HPDE6-E6E7 (cell line): ENCODE data around the gene TMEM132A.

Source experiments
- DNase-seq: peaks from one replicate; pipeline ENCODE4 v3.0.0; 2011; ENCODE audit warnings: missing footprints; ENCODE audit errors: extremely low spot score

TMEM132A gene

GRCh38 chr11:60985991-60986915 is 62.0 kb downstream of the TMEM132A start:
- peak; percentile 74 for DNase-seq
